ENCODE measurements around the gene MBD3L4.
"Not testable (repeated sequence)": the region's sequence is repeated elsewhere in the genome, so short reads cannot be mapped to it uniquely, and the experiment has no call there.

GRCh38 chr19:7051421-7051820, 11.4 kb upstream of the MBD3L4 start:
- not testable (repeated sequence) for TF ChIP-seq CTCF (conservative IDR thresholded peaks at IDR 0.05; ENCODE audit: low read length); EZH2phosphoT487 (IDR thresholded peaks at IDR 0.05; ENCODE audit: borderline replicate concordance, low read depth, low read length)

All from OCI-LY7 (cell line).